HCT116 (cell line): ENCODE measurements around the gene SGMS1.

Source experiments
- ATF3 ChIP-seq: IDR thresholded peaks from 2 replicates; pipeline ENCODE4 v1.6.1; 2012
- CEBPB ChIP-seq: IDR thresholded peaks from 2 replicates; pipeline ENCODE4 v1.6.1; 2012; ENCODE audit warnings: low read depth
- CTCF ChIP-seq, 3 experiments: fragments of 200-600 bp in 1 of 3; sonication (generic) in 1 of 3; IDR thresholded peaks in 2 of 3; conservative IDR thresholded peaks in 1 of 3; 2 replicates each; pipeline ENCODE4 v1.5.1; 2012 to 2017; ENCODE audit warnings: low read depth in 2 of 3, low read length in 2 of 3, antibody characterized with exemption in 1 of 3, borderline replicate concordance in 1 of 3, control low read depth in 1 of 3, mild to moderate bottlenecking in 1 of 3, mixed read lengths in 1 of 3, mixed run types in 1 of 3, moderate library complexity in 1 of 3; ENCODE audit not compliant: insufficient read depth in 1 of 3
- EGR1 ChIP-seq: IDR thresholded peaks from 2 replicates; pipeline ENCODE4 v1.6.1; 2012; ENCODE audit warnings: low read depth
- EZH2 ChIP-seq: fragments of 200-600 bp; sonication (generic); IDR thresholded peaks from 2 replicates; pipeline ENCODE4 v1.6.1; 2017; ENCODE audit warnings: antibody characterized with exemption, mixed run types
- EZH2phosphoT487 ChIP-seq: fragments of 200-600 bp; IDR thresholded peaks from 2 replicates; pipeline ENCODE4 v1.6.1; 2018; ENCODE audit warnings: antibody characterized with exemption, borderline replicate concordance
- JUND ChIP-seq: IDR thresholded peaks from 2 replicates; pipeline ENCODE4 v1.6.1; 2012
- MAX ChIP-seq: IDR thresholded peaks from 2 replicates; pipeline ENCODE4 v1.6.1; 2012
- POLR2A ChIP-seq: IDR thresholded peaks from 2 replicates; pipeline ENCODE4 v1.7.0; 2011; ENCODE audit warnings: borderline replicate concordance; ENCODE audit not compliant: insufficient read depth, insufficient read length; ENCODE audit errors: extremely low read depth
- POLR2AphosphoS5 ChIP-seq: IDR thresholded peaks from 2 replicates; pipeline ENCODE4 v1.6.1; 2011; ENCODE audit warnings: mild to moderate bottlenecking, low read depth, low read length, moderate library complexity
- YY1 ChIP-seq: IDR thresholded peaks from 2 replicates; pipeline ENCODE4 v1.6.1; 2011; ENCODE audit warnings: low read length, low read depth, moderate library complexity, mild to moderate bottlenecking; ENCODE audit not compliant: insufficient replicate concordance; ENCODE audit errors: extremely low read depth
- ZNF274 ChIP-seq: fragments of 200-500 bp; sonication (Bioruptor generic); IDR thresholded peaks from 2 replicates; pipeline ENCODE4 v1.6.1; 2014; ENCODE audit warnings: mild to moderate bottlenecking, low read depth, low read length, inconsistent platforms
- TF ChIP-seq, protein P1 (sequence below): IDR thresholded peaks from 2 replicates; pipeline ENCODE4 v1.6.1; 2012; ENCODE audit warnings: low read depth

DNA sequence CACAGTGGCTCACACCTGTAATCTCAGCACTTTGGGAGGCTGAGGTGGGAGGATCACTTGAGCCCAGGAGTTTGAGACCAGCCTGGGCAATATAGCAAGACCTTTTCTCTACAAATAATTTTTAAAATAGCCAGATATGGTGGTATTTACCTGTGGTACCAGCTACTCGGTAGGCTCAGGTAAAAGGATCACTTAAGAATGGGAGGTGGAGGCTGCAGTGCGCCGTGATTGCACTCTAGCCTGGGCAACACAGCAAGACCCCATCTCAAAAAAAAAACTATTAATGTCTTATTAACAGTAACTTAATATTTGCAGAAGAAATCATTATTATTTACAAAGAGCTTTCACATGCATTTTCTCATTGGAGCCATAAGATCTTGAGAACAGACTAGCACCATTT lies 103.6 kb downstream of the SGMS1 start:
- no peak for TF ChIP-seq CTCF (IDR thresholded peaks at IDR 0.05 in 2 of 3, conservative IDR thresholded peaks at IDR 0.05 in 1 of 3; ENCODE audit: borderline replicate concordance in 1 of 3, insufficient read depth in 1 of 3, low read depth in 2 of 3, low read length in 2 of 3)
- no peak for TF ChIP-seq YY1
- TF ChIP-seq POLR2A: no peak
- TF ChIP-seq EZH2: no peak
- TF ChIP-seq POLR2AphosphoS5: no peak
- TF ChIP-seq MAX: no peak
- TF ChIP-seq ZNF274: no peak
- no peak for TF ChIP-seq CEBPB
- no peak for TF ChIP-seq ATF3
- TF ChIP-seq EZH2phosphoT487: no peak
- TF ChIP-seq, protein P1, sequence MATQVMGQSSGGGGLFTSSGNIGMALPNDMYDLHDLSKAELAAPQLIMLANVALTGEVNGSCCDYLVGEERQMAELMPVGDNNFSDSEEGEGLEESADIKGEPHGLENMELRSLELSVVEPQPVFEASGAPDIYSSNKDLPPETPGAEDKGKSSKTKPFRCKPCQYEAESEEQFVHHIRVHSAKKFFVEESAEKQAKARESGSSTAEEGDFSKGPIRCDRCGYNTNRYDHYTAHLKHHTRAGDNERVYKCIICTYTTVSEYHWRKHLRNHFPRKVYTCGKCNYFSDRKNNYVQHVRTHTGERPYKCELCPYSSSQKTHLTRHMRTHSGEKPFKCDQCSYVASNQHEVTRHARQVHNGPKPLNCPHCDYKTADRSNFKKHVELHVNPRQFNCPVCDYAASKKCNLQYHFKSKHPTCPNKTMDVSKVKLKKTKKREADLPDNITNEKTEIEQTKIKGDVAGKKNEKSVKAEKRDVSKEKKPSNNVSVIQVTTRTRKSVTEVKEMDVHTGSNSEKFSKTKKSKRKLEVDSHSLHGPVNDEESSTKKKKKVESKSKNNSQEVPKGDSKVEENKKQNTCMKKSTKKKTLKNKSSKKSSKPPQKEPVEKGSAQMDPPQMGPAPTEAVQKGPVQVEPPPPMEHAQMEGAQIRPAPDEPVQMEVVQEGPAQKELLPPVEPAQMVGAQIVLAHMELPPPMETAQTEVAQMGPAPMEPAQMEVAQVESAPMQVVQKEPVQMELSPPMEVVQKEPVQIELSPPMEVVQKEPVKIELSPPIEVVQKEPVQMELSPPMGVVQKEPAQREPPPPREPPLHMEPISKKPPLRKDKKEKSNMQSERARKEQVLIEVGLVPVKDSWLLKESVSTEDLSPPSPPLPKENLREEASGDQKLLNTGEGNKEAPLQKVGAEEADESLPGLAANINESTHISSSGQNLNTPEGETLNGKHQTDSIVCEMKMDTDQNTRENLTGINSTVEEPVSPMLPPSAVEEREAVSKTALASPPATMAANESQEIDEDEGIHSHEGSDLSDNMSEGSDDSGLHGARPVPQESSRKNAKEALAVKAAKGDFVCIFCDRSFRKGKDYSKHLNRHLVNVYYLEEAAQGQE: no peak
- TF ChIP-seq JUND: no peak
- no peak for TF ChIP-seq EGR1
